KMS-11 (cell line): ENCODE measurements around the gene UQCRH.

Experiments used
- H2AFZ ChIP-seq: fragments of 200-600 bp; sonication (generic); 2 replicates; pipeline ENCODE4 v1.6.1; 2016; ENCODE audit warnings: antibody characterized with exemption, mixed run types, low read depth
- H3K27ac ChIP-seq: fragments of 200-600 bp; sonication (generic); 2 replicates; pipeline ENCODE4 v1.6.1; 2016; ENCODE audit warnings: mild to moderate bottlenecking, mixed run types
- H3K27me3 ChIP-seq: fragments of 200-600 bp; sonication (generic); 2 replicates; pipeline ENCODE4 v1.6.1; 2017; ENCODE audit warnings: mild to moderate bottlenecking, low read depth, mixed run types, moderate library complexity; ENCODE audit not compliant: insufficient read depth
- H3K36me3 ChIP-seq: fragments of 200-600 bp; sonication (generic); 2 replicates; pipeline ENCODE4 v1.6.1; 2017; ENCODE audit warnings: mild to moderate bottlenecking, mixed run types; ENCODE audit not compliant: insufficient read depth
- H3K4me1 ChIP-seq: fragments of 200-600 bp; sonication (generic); 2 replicates; pipeline ENCODE4 v1.6.1; 2016; ENCODE audit warnings: mild to moderate bottlenecking, low read depth, mixed run types; ENCODE audit not compliant: poor library complexity, severe bottlenecking
- H3K4me2 ChIP-seq: fragments of 200-600 bp; sonication (generic); 2 replicates; pipeline ENCODE4 v1.7.0; 2016; ENCODE audit warnings: mild to moderate bottlenecking, mixed run types
- H3K4me3 ChIP-seq: fragments of 200-600 bp; sonication (generic); IDR thresholded peaks from 2 replicates; pipeline ENCODE4 v1.6.1; 2017; ENCODE audit warnings: low read depth, low read length, mixed read lengths; ENCODE audit not compliant: insufficient read depth
- H3K79me2 ChIP-seq: fragments of 200-600 bp; sonication (generic); 2 replicates; pipeline ENCODE4 v1.6.1; 2016; ENCODE audit warnings: low read depth, mixed run types; ENCODE audit not compliant: insufficient read depth
- H3K9ac ChIP-seq: fragments of 200-600 bp; sonication (generic); 2 replicates; pipeline ENCODE4 v1.6.1; 2016; ENCODE audit warnings: mild to moderate bottlenecking, mixed run types
- H4K20me1 ChIP-seq: fragments of 200-600 bp; sonication (generic); 2 replicates; pipeline ENCODE4 v1.6.1; 2016; ENCODE audit warnings: mild to moderate bottlenecking, mixed run types; ENCODE audit not compliant: insufficient read depth
- TF ChIP-seq, protein P1 (sequence below): fragments of 200-600 bp; sonication (generic); conservative IDR thresholded peaks from 2 replicates; pipeline ENCODE4 v1.6.1; 2017; ENCODE audit warnings: low read depth, mild to moderate bottlenecking, antibody characterized with exemption, low read length, moderate library complexity, mixed read lengths

Gene UQCRH

DNA sequence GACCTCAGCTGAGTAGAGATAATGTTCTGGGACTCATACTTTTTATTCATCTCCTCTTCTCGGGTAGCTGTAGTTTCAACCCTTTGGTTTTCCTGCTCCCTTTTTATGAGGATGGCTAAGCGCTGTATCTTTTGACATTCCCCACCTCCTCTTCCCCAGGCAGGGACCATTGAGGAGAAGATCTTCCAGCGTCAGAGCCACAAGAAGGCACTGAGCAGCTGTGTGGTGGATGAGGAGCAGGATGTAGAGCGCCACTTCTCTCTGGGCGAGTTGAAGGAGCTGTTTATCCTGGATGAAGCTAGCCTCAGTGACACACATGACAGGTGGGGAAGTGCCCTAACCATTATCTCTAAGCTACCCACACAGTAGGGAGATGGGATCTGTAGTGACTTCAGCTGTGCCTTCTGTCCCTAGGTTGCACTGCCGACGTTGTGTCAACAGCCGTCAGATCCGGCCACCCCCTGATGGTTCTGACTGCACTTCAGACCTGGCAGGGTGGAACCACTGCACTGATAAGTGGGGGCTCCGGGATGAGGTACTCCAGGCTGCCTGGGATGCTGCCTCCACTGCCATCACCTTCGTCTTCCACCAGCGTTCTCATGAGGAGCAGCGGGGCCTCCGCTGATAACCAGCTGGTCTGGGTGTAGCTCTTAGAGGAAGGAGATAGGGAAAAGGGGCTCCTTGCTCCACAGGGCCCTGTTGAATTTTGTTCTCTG, 25.7 kb upstream of the UQCRH start:
- TF ChIP-seq, protein P1, sequence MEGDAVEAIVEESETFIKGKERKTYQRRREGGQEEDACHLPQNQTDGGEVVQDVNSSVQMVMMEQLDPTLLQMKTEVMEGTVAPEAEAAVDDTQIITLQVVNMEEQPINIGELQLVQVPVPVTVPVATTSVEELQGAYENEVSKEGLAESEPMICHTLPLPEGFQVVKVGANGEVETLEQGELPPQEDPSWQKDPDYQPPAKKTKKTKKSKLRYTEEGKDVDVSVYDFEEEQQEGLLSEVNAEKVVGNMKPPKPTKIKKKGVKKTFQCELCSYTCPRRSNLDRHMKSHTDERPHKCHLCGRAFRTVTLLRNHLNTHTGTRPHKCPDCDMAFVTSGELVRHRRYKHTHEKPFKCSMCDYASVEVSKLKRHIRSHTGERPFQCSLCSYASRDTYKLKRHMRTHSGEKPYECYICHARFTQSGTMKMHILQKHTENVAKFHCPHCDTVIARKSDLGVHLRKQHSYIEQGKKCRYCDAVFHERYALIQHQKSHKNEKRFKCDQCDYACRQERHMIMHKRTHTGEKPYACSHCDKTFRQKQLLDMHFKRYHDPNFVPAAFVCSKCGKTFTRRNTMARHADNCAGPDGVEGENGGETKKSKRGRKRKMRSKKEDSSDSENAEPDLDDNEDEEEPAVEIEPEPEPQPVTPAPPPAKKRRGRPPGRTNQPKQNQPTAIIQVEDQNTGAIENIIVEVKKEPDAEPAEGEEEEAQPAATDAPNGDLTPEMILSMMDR, result no peak
- H3K36me3 ChIP-seq, result no peaks in the 10 kb centered on the region; the same call in 1 of the 2 replicates

DNA sequence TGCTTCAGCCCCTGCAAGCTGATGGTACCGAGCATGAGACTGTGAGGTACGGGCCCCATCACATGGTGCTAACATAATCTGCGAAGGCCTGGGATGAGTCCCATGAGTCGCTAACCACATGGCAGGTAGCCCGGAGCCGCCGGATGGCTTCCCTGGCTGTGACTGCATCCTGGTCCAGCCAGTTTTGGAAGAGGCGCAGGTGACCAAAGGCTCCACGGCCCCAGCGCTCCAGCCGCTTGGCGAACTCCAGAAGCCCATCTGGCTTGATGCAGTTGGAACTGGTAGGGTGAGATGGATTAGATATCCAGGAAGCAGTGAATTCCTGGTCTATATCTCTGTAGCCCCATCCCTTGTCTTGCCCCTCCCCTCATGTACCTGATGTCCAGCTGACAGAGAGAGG, 24.7 kb upstream of the UQCRH start:
- Histone ChIP-seq H3K27me3 (no peaks in the 10 kb centered on the region), H3K4me2 (no peak overlapping the region)

More for the DNA sequence above, 25.7 kb upstream of the UQCRH start:
- no peaks in the 10 kb centered on the region for H3K27me3 ChIP-seq
- no peaks in the 10 kb centered on the region for H3K79me2 ChIP-seq
- H3K4me1 ChIP-seq, result no peaks in the 10 kb centered on the region
- H3K4me2 ChIP-seq, result no peak overlapping the region
- no peak overlapping the region for H3K27ac ChIP-seq
- no peaks in the 10 kb centered on the region for H4K20me1 ChIP-seq
- H3K4me3 ChIP-seq, result no peak overlapping the region
- no peak overlapping the region for H2AFZ ChIP-seq
- H3K9ac ChIP-seq, result no peak overlapping the region

GRCh38 chr1:46280092-46280491, 23.4 kb upstream of the UQCRH start:
- no peaks in the 10 kb centered on the region; the same call in 1 of the 2 replicates for H3K36me3 ChIP-seq
- no peaks in the 10 kb centered on the region for H4K20me1 ChIP-seq

More for the DNA sequence above, 24.7 kb upstream of the UQCRH start:
- Histone ChIP-seq H3K9ac (no peak overlapping the region), H3K4me1 (no peaks in the 10 kb centered on the region), H3K27ac (no peak overlapping the region), H2AFZ (no peak overlapping the region), H3K4me3 (no peak overlapping the region), H3K36me3 (no peaks in the 10 kb centered on the region; the same call in 1 of the 2 replicates), H4K20me1 (no peaks in the 10 kb centered on the region), H3K79me2 (no peaks in the 10 kb centered on the region)
- TF ChIP-seq, protein P1, result no peak

DNA sequence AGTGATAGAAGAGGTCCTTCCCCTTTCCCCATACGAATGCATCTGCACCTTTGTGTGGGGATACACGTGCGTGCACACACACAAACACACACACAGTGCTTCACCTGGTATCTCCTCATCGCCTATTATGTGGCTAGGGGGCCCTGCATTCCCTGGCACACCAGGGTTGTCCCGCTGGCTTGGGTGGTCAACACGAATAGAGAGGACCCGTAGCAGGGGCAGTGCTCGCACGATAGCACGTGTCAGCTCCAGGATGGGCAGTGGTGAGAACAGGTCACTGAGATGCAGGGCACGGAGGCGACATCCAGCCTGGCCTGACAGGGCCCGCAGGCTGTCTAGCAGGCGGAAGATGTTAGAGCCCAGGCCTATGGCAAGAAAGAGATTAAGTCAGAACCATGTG, 22.5 kb upstream of the UQCRH start:
- H2AFZ ChIP-seq, result no peak overlapping the region
- no peaks in the 10 kb centered on the region; the same call in 1 of the 2 replicates for H3K36me3 ChIP-seq
- H3K4me2 ChIP-seq, result no peak overlapping the region
- no peaks in the 10 kb centered on the region for H3K79me2 ChIP-seq
- no peak overlapping the region for H3K9ac ChIP-seq
- no peak overlapping the region for H3K4me3 ChIP-seq
- H3K27ac ChIP-seq, result no peak overlapping the region
- no peaks in the 10 kb centered on the region for H3K4me1 ChIP-seq
- H3K27me3 ChIP-seq, result no peaks in the 10 kb centered on the region
- TF ChIP-seq, protein P1, result no peak
- no peaks in the 10 kb centered on the region for H4K20me1 ChIP-seq

More at GRCh38 chr1:46280092-46280491, 23.4 kb upstream of the UQCRH start:
- Histone ChIP-seq H3K27me3 (no peaks in the 10 kb centered on the region), H2AFZ (no peak overlapping the region), H3K4me2 (no peak overlapping the region), H3K4me3 (no peak overlapping the region), H3K79me2 (no peaks in the 10 kb centered on the region), H3K4me1 (no peaks in the 10 kb centered on the region), H3K9ac (no peak overlapping the region), H3K27ac (no peak overlapping the region)
- TF ChIP-seq, protein P1, result no peak
